Testis (tissue), 3 donors: ENCODE results near the gene AGAP1. TPM values are rescaled to one million over a fixed set of nuclear protein-coding genes. Genes with fewer than 3 reads are reported as not detected.

Experiments
- DNase-seq: peaks from one replicate; pipeline ENCODE4 v3.0.0-alpha.2; 2019
- H3K27ac ChIP-seq, 2 donors: fragments of 200-600 bp; sonication (generic); one replicate each; pipeline ENCODE4 v1.5.1; 2019
- H3K27me3 ChIP-seq: fragments of 200-600 bp; sonication (generic); one replicate; pipeline ENCODE4 v1.5.1; 2019
- H3K36me3 ChIP-seq: fragments of 200-600 bp; sonication (generic); one replicate; pipeline ENCODE4 v1.5.1; 2017; ENCODE audit warnings: low read depth; ENCODE audit errors: missing control alignments
- H3K4me1 ChIP-seq: fragments of 200-600 bp; sonication (generic); one replicate; pipeline ENCODE4 v1.5.1; 2019
- H3K4me3 ChIP-seq, 2 donors: fragments of 200-600 bp; sonication (generic); one replicate each; pipeline ENCODE4 v1.5.1; 2017 to 2019
- H3K9me3 ChIP-seq: fragments of 200-600 bp; sonication (generic); one replicate; pipeline ENCODE4 v1.5.1; 2017
- POLR2A ChIP-seq: fragments of 450-650 bp; IDR thresholded peaks from one replicate; pipeline ENCODE4 v1.6.1; 2017; ENCODE audit warnings: antibody characterized with exemption, mild to moderate bottlenecking, moderate library complexity
- WGBS, 2 donors: methylation state at CpG; one replicate each; pipeline ENCODE4 v1.1.5; 2018; 5-methylcytosine and 5-hydroxymethylcytosine counted together
- intact Hi-C: fragments of 100-400 bp; cut with DNase I; formaldehyde crosslinking; loops from one replicate; pipeline ENCODE4 v1.15.1; 2023; ENCODE audit warnings: low total_unique reads
- polyA plus RNA-seq: library from polyadenylated mRNA; stranded (reverse); fragments of 350-450 nt; fragmentation: Illumina TruSeq; extraction: RNeasy Lipid Tissue Mini Kit (QIAGEN cat#74804); gene quantifications from one replicate; pipeline ENCODE4 v1.2.3, GENCODE V29; 2014; ENCODE audit warnings: low read depth, low replicate concordance; ENCODE audit not compliant: insufficient read depth
- total RNA-seq, 2 donors: library from RNA; depleted of rRNA; stranded (reverse); fragments of >200 nt; gene quantifications; one replicate each; pipeline ENCODE4 v1.2.3, GENCODE V29; 2016
- TF ChIP-seq, protein P1 (sequence below), 3 experiments: fragments of 450-650 bp in 2 of 3; fragments of 200-600 bp in 1 of 3; sonication (generic) in 1 of 3; IDR thresholded peaks; one replicate each; pipeline ENCODE4 v1.5.1; 2016 to 2019; ENCODE audit warnings: antibody characterized with exemption in 3 of 3, mild to moderate bottlenecking in 2 of 3, moderate library complexity in 1 of 3

Gene AGAP1
- total and polyA plus RNA-seq, 3 donors from 2014 or later = 21.4 to 45.5 (median 40.7) TPM

GRCh38 chr2:235513984-235514626 is 20.3 kb downstream of the AGAP1 start:
- TF ChIP-seq, protein P1, sequence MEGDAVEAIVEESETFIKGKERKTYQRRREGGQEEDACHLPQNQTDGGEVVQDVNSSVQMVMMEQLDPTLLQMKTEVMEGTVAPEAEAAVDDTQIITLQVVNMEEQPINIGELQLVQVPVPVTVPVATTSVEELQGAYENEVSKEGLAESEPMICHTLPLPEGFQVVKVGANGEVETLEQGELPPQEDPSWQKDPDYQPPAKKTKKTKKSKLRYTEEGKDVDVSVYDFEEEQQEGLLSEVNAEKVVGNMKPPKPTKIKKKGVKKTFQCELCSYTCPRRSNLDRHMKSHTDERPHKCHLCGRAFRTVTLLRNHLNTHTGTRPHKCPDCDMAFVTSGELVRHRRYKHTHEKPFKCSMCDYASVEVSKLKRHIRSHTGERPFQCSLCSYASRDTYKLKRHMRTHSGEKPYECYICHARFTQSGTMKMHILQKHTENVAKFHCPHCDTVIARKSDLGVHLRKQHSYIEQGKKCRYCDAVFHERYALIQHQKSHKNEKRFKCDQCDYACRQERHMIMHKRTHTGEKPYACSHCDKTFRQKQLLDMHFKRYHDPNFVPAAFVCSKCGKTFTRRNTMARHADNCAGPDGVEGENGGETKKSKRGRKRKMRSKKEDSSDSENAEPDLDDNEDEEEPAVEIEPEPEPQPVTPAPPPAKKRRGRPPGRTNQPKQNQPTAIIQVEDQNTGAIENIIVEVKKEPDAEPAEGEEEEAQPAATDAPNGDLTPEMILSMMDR (IDR thresholded peaks at IDR 0.05) = no peak
- TF ChIP-seq POLR2A = no peak
- H3K36me3 ChIP-seq = no peaks in the 10 kb centered on the region
- WGBS, 2 donors = 94 to 97% methylated on average over 14 of the region's 14 CpGs
- H3K27ac ChIP-seq = no peak overlapping the region
- H3K27me3 ChIP-seq = no peaks in the 10 kb centered on the region
- intact Hi-C loops = no loop called here
- H3K9me3 ChIP-seq = no peaks in the 10 kb centered on the region
- no peak for DNase-seq
- no peak overlapping the region for H3K4me3 ChIP-seq
- H3K4me1 ChIP-seq = no peaks in the 10 kb centered on the region

GRCh38 chr2:235514627-235515363 is 21.0 kb downstream of the AGAP1 start:
- no peak overlapping the region for H3K27ac ChIP-seq
- WGBS, 2 donors = 88 to 89% methylated on average over 10 of the region's 10 CpGs
- DNase-seq = no peak
- intact Hi-C loops = no loop called here
- no peaks in the 10 kb centered on the region for H3K36me3 ChIP-seq
- no peaks in the 10 kb centered on the region for H3K27me3 ChIP-seq
- no peaks in the 10 kb centered on the region for H3K9me3 ChIP-seq
- TF ChIP-seq POLR2A = no peak
- TF ChIP-seq, protein P1 (IDR thresholded peaks at IDR 0.05) = no peak
- no peak overlapping the region for H3K4me3 ChIP-seq
- no peaks in the 10 kb centered on the region for H3K4me1 ChIP-seq

DNA sequence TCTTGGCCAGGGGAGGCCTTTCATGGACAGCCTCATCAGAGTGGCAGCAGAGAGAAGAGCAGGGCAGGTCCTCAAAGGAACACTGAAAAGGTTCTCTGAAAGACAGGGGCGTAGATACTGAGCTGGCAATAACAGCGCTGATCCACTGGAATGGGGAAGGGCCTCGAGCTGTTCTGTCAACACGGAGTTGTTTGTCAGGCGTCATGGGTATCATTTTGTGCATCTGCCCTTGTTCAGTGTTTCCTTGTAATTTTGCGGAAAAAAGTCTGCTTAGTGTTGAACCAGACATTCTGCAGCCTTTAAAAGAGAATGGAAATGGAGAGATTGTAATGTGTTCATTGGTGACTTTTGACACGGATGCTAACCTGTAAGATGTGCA is 21.5 kb downstream of the AGAP1 start:
- H3K27me3 ChIP-seq = no peaks in the 10 kb centered on the region
- H3K4me3 ChIP-seq = no peak overlapping the region
- H3K36me3 ChIP-seq = no peaks in the 10 kb centered on the region
- WGBS, 2 donors = 96 to 97% methylated on average over 7 of the region's 7 CpGs
- H3K4me1 ChIP-seq = no peaks in the 10 kb centered on the region
- no peaks in the 10 kb centered on the region for H3K9me3 ChIP-seq
- H3K27ac ChIP-seq = no peak overlapping the region
- intact Hi-C loops = no loop called here
- DNase-seq = no peak
- TF ChIP-seq, protein P1 (IDR thresholded peaks at IDR 0.05) = no peak
- TF ChIP-seq POLR2A = no peak

- Histone ChIP-seq H3K27ac (no peak overlapping the region), H3K4me3 (no peak overlapping the region), H3K36me3 (no peaks in the 10 kb centered on the region), H3K9me3 (no peaks in the 10 kb centered on the region), H3K4me1 (no peaks in the 10 kb centered on the region), H3K27me3 (no peaks in the 10 kb centered on the region)
- no peak for TF ChIP-seq POLR2A
- TF ChIP-seq, protein P1 (IDR thresholded peaks at IDR 0.05) = no peak
- 90 to 98% methylated on average over 11 of the region's 11 CpGs for WGBS, 2 donors
- intact Hi-C loops = no loop called here
- no peak for DNase-seq
These were observed 22.0 kb downstream of the AGAP1 start for GRCh38 chr2:235515821-235516220.
